Immature natural killer cell (primary cell): ENCODE data around the gene KLRK1. TPM values are rescaled to one million over a fixed set of nuclear protein-coding genes. Genes with fewer than 3 reads are reported as not detected.
A peak's percentile ranks its signal among the peaks of the same experiment; 100 is the strongest.
"Not testable (repeated sequence)": the region's sequence is repeated elsewhere in the genome, so short reads cannot be mapped to it uniquely, and the experiment has no call there.

Experiments used
- DNase-seq, 3 donors: peaks; one replicate each; pipeline ENCODE4 v3.0.0; 2022; ENCODE audit warnings: mixed read lengths in 1 of 3
- H3K27ac Mint-ChIP-seq, 6 donors: one replicate each; pipeline ENCODE4 v1.8.0; 2020; ENCODE audit warnings: mixed read lengths in 6 of 6, mild to moderate bottlenecking in 5 of 6, inconsistent platforms in 4 of 6, moderate library complexity in 3 of 6
- H3K27me3 Mint-ChIP-seq, 3 donors: one replicate each; pipeline ENCODE4 v1.8.0; 2020 to 2021; ENCODE audit warnings: low read depth in 3 of 3, mild to moderate bottlenecking in 3 of 3, mixed read lengths in 3 of 3, moderate library complexity in 3 of 3, inconsistent platforms in 1 of 3
- H3K36me3 Mint-ChIP-seq, 3 donors: one replicate each; pipeline ENCODE4 v1.8.0; 2020; ENCODE audit warnings: mixed read lengths in 3 of 3, inconsistent platforms in 2 of 3, mild to moderate bottlenecking in 2 of 3
- H3K4me1 Mint-ChIP-seq, 2 donors: one replicate each; pipeline ENCODE4 v1.8.0; 2020; ENCODE audit warnings: inconsistent platforms in 2 of 2, mild to moderate bottlenecking in 2 of 2, mixed read lengths in 2 of 2, moderate library complexity in 1 of 2
- H3K4me3 Mint-ChIP-seq, 5 donors: one replicate each; pipeline ENCODE4 v1.8.0; 2020; ENCODE audit warnings: mild to moderate bottlenecking in 5 of 5, mixed read lengths in 5 of 5, inconsistent platforms in 3 of 5, moderate library complexity in 3 of 5
- H3K9me3 Mint-ChIP-seq, 6 donors: one replicate each; pipeline ENCODE4 v1.8.0; 2020; ENCODE audit warnings: mild to moderate bottlenecking in 6 of 6, mixed read lengths in 6 of 6, inconsistent platforms in 4 of 6, moderate library complexity in 3 of 6
- polyA plus RNA-seq, 3 donors: library from polyadenylated mRNA; unstranded; fragments of 300-500 nt; fragmentation: Illumina TruSeq; gene quantifications; one replicate each; pipeline ENCODE4 v1.2.3, GENCODE V29; 2021

KLRK1 gene
- polyA plus RNA-seq, 3 donors from 2014 or later: 623 to 949 (median 731) TPM

GRCh38 chr12:10364815-10365622 is 24.8 kb downstream of the KLRK1 start:
- Mint-ChIP-seq H3K36me3 (peaks cover 25 to 36% (median 34%) of the 10 kb centered on the region in 3 donors), H3K27me3 (peaks cover 2 to 9% (median 5%) of the 10 kb centered on the region in 3 donors), H3K4me3 (no peak overlapping the region), H3K4me1 (peaks cover 0 to 33% of the 10 kb centered on the region in 2 donors), H3K9me3 (no peaks in the 10 kb centered on the region), H3K27ac (no peak overlapping the region)
- DNase-seq: peak; percentile 77 to 82 (median 82)

- Mint-ChIP-seq H3K9me3 (no peaks in the 10 kb centered on the region), H3K4me1 (peaks cover 0 to 33% of the 10 kb centered on the region in 2 donors), H3K27me3 (peaks cover 2 to 6% (median 5%) of the 10 kb centered on the region in 3 donors), H3K27ac (no peak overlapping the region), H3K36me3 (peaks cover 20 to 30% (median 28%) of the 10 kb centered on the region in 3 donors), H3K4me3 (no peak overlapping the region)
- DNase-seq: peak; percentile 60 to 66 (median 61)
Observed at GRCh38 chr12:10363914-10364814, 25.7 kb downstream of the KLRK1 start.

- Mint-ChIP-seq H3K36me3 (peaks cover 17 to 27% (median 24%) of the 10 kb centered on the region in 3 donors), H3K9me3 (no peaks in the 10 kb centered on the region), H3K27me3 (peaks cover 2 to 6% (median 3%) of the 10 kb centered on the region in 3 donors), H3K4me3 (no peak overlapping the region), H3K4me1 (peaks cover 0 to 35% of the 10 kb centered on the region in 2 donors), H3K27ac (no peak overlapping the region)
- no peak for DNase-seq
Observed at GRCh38 chr12:10363658-10363913, 26.3 kb downstream of the KLRK1 start.

- H3K9me3 Mint-ChIP-seq: no peaks in the 10 kb centered on the region
- H3K4me3 Mint-ChIP-seq: no peak overlapping the region
- no peak overlapping the region for H3K27ac Mint-ChIP-seq
Observed at GRCh38 chr12:10362828-10363657, 26.8 kb downstream of the KLRK1 start.

GRCh38 chr12:10362325-10362724 is 27.5 kb downstream of the KLRK1 start:
- Mint-ChIP-seq H3K4me1 (peaks cover 0 to 41% of the 10 kb centered on the region in 2 donors), H3K27me3 (peaks cover 0 to 6% (median 2%) of the 10 kb centered on the region in 3 donors), H3K9me3 (no peaks in the 10 kb centered on the region), H3K27ac (no peak overlapping the region), H3K36me3 (peaks cover 5 to 19% (median 16%) of the 10 kb centered on the region in 3 donors), H3K4me3 (no peak overlapping the region)
- no peak for DNase-seq

More at GRCh38 chr12:10362828-10363657, 26.8 kb downstream of the KLRK1 start:
- no peak for DNase-seq
- Mint-ChIP-seq H3K36me3 (peaks cover 12 to 21% (median 18%) of the 10 kb centered on the region in 3 donors), H3K27me3 (peaks cover under 1 to 4% (median 2%) of the 10 kb centered on the region in 3 donors), H3K4me1 (peaks cover 0 to 35% of the 10 kb centered on the region in 2 donors)

- peak overlapping the region in 1 of 5 donors; percentile 34 for H3K4me3 Mint-ChIP-seq
- no peak for DNase-seq
- H3K9me3 Mint-ChIP-seq: no peaks in the 10 kb centered on the region
- peak overlapping the region in 5 of 6 donors; percentile 25 to 84 (median 55) for H3K27ac Mint-ChIP-seq
- peaks cover 0 to 45% of the 10 kb centered on the region in 2 donors for H3K4me1 Mint-ChIP-seq
- H3K27me3 Mint-ChIP-seq: peaks cover 0 to 6% (median 2%) of the 10 kb centered on the region in 3 donors
- peaks cover 0 to 17% (median 12%) of the 10 kb centered on the region in 3 donors for H3K36me3 Mint-ChIP-seq
Observed at GRCh38 chr12:10361622-10362021, 28.2 kb downstream of the KLRK1 start.

GRCh38 chr12:10361084-10361483 is 28.8 kb downstream of the KLRK1 start:
- Mint-ChIP-seq H3K27me3 (peaks cover 0 to 6% (median 2%) of the 10 kb centered on the region in 3 donors), H3K4me3 (no peak overlapping the region), H3K4me1 (peaks cover 0 to 46% of the 10 kb centered on the region in 2 donors), H3K36me3 (peaks cover 2 to 21% (median 10%) of the 10 kb centered on the region in 3 donors), H3K27ac (peak overlapping the region in 5 of 6 donors; percentile 49 to 84 (median 60)), H3K9me3 (no peaks in the 10 kb centered on the region)
- DNase-seq: no peak

GRCh38 chr12:10358969-10359368 is 30.9 kb downstream of the KLRK1 start:
- H3K36me3 Mint-ChIP-seq: peaks cover 3 to 23% (median 12%) of the 10 kb centered on the region in 3 donors
- peak overlapping the region; percentile 75 to 92 (median 86) for H3K27ac Mint-ChIP-seq
- peaks cover 5 to 50% of the 10 kb centered on the region in 2 donors for H3K4me1 Mint-ChIP-seq
- no peaks in the 10 kb centered on the region for H3K9me3 Mint-ChIP-seq
- DNase-seq: no peak
- H3K4me3 Mint-ChIP-seq: peak overlapping the region; percentile 55 to 80 (median 68)
- H3K27me3 Mint-ChIP-seq: peaks cover 0 to 8% (median 3%) of the 10 kb centered on the region in 3 donors

GRCh38 chr12:10358131-10358530 is 31.7 kb downstream of the KLRK1 start:
- Mint-ChIP-seq H3K36me3 (peaks cover 3 to 24% (median 12%) of the 10 kb centered on the region in 3 donors), H3K27ac (peak overlapping the region; percentile 75 to 92 (median 86)), H3K9me3 (peaks cover 0 to 2% (median under 1%) of the 10 kb centered on the region in 6 donors), H3K27me3 (peaks cover 0 to 8% (median 3%) of the 10 kb centered on the region in 3 donors), H3K4me1 (peaks cover 14 to 54% of the 10 kb centered on the region in 2 donors), H3K4me3 (peak overlapping the region; percentile 55 to 80 (median 68))
- no peak for DNase-seq

GRCh38 chr12:10354502-10354901 is 35.3 kb downstream of the KLRK1 start:
- Mint-ChIP-seq H3K27ac (peak overlapping the region in 3 of 6 donors; percentile 24 to 32 (median 28)), H3K27me3 (peaks cover 6 to 7% (median 6%) of the 10 kb centered on the region in 3 donors), H3K36me3 (peaks cover 10 to 39% (median 12%) of the 10 kb centered on the region in 3 donors), H3K4me1 (peaks cover 19 to 37% of the 10 kb centered on the region in 2 donors), H3K4me3 (peak overlapping the region in 1 of 5 donors; percentile 44), H3K9me3 (peaks cover 3 to 18% (median 6%) of the 10 kb centered on the region in 6 donors)
- no peak for DNase-seq

GRCh38 chr12:10354071-10354470 is 35.8 kb downstream of the KLRK1 start:
- H3K27ac Mint-ChIP-seq: peak overlapping the region in 3 of 6 donors; percentile 24 to 32 (median 28)
- H3K4me3 Mint-ChIP-seq: peak overlapping the region in 2 of 5 donors; percentile 38 to 44
- H3K27me3 Mint-ChIP-seq: peaks cover 6 to 7% (median 6%) of the 10 kb centered on the region in 3 donors

GRCh38 chr12:10351457-10351856 is 38.4 kb downstream of the KLRK1 start:
- peaks cover 4 to 23% (median 12%) of the 10 kb centered on the region in 6 donors for H3K9me3 Mint-ChIP-seq
- H3K4me3 Mint-ChIP-seq: not testable (repeated sequence)

More at GRCh38 chr12:10354071-10354470, 35.8 kb downstream of the KLRK1 start:
- peaks cover 3 to 18% (median 7%) of the 10 kb centered on the region in 6 donors for H3K9me3 Mint-ChIP-seq
- H3K36me3 Mint-ChIP-seq: peaks cover 10 to 39% (median 12%) of the 10 kb centered on the region in 3 donors
- peaks cover 19 to 33% of the 10 kb centered on the region in 2 donors for H3K4me1 Mint-ChIP-seq
- no peak for DNase-seq

More at GRCh38 chr12:10351457-10351856, 38.4 kb downstream of the KLRK1 start:
- Mint-ChIP-seq H3K36me3 (peaks cover 10 to 31% (median 16%) of the 10 kb centered on the region in 3 donors), H3K4me1 (peaks cover 12 to 19% of the 10 kb centered on the region in 2 donors)
- not testable (repeated sequence) for H3K27me3 Mint-ChIP-seq, DNase-seq, H3K27ac Mint-ChIP-seq
